ENCODE measurements around the gene MAPK11. TPM values are rescaled to one million over a fixed set of nuclear protein-coding genes. Genes with fewer than 3 reads are reported as not detected.

MAPK11 gene
- polyA plus RNA-seq, 3 donors: 6.7 to 10.1 (median 8.9) TPM

- no peak for DNase-seq (ENCODE audit: extremely low read depth in 1 of 11, low read depth in 9 of 11, low spot score in 4 of 11)
These were observed 24.7 kb downstream of the MAPK11 start for GRCh38 chr22:50245214-50246072.

- DNase-seq (ENCODE audit: extremely low read depth in 1 of 11, low read depth in 9 of 11, low spot score in 4 of 11): peak; percentile 80 to 94 (median 91)
These were observed 25.6 kb downstream of the MAPK11 start, which contains the start of gene TUBGCP6 for GRCh38 chr22:50244420-50245213. Gene TUBGCP6, minus strand, starts transcription at chr22:50245023. Its CDS starts 564 bp downstream, at chr22:50244459.

- DNase-seq (ENCODE audit: extremely low read depth in 1 of 11, low read depth in 9 of 11, low spot score in 4 of 11): no peak
These were observed 26.3 kb downstream of the MAPK11 start for GRCh38 chr22:50243685-50244419.

- no peak for DNase-seq (ENCODE audit: extremely low read depth in 1 of 11, low read depth in 9 of 11, low spot score in 4 of 11)
These were observed 27.7 kb downstream of the MAPK11 start for GRCh38 chr22:50242406-50242949.

- no peak for DNase-seq (ENCODE audit: extremely low read depth in 1 of 11, low read depth in 9 of 11, low spot score in 4 of 11)
These were observed 31.4 kb downstream of the MAPK11 start for GRCh38 chr22:50238755-50239154.

- DNase-seq (ENCODE audit: extremely low read depth in 1 of 11, low read depth in 9 of 11, low spot score in 4 of 11): no peak
These were observed 33.3 kb downstream of the MAPK11 start for GRCh38 chr22:50236731-50237409.

- DNase-seq (ENCODE audit: extremely low read depth in 1 of 11, low read depth in 9 of 11, low spot score in 4 of 11): no peak
These were observed 37.0 kb downstream of the MAPK11 start for GRCh38 chr22:50233223-50233622.

- DNase-seq (ENCODE audit: extremely low read depth in 1 of 11, low read depth in 9 of 11, low spot score in 4 of 11): no peak
These were observed 37.6 kb downstream of the MAPK11 start for GRCh38 chr22:50232481-50233151.

- no peak for DNase-seq (ENCODE audit: extremely low read depth in 1 of 11, low read depth in 9 of 11, low spot score in 4 of 11)
These were observed 40.8 kb downstream of the MAPK11 start for GRCh38 chr22:50229370-50229769.

- no peak for DNase-seq (ENCODE audit: extremely low read depth in 1 of 11, low read depth in 9 of 11, low spot score in 4 of 11)
These were observed 41.8 kb downstream of the MAPK11 start for GRCh38 chr22:50228366-50228765.

- no peak for DNase-seq (ENCODE audit: extremely low read depth in 1 of 11, low read depth in 9 of 11, low spot score in 4 of 11)
These were observed 42.5 kb downstream of the MAPK11 start for GRCh38 chr22:50227579-50228215.

- no peak for DNase-seq (ENCODE audit: extremely low read depth in 1 of 11, low read depth in 9 of 11, low spot score in 4 of 11)
These were observed 43.4 kb downstream of the MAPK11 start for GRCh38 chr22:50226875-50227165.

GRCh38 chr22:50226063-50226874, 43.9 kb downstream of the MAPK11 start:
- DNase-seq (ENCODE audit: extremely low read depth in 1 of 11, low read depth in 9 of 11, low spot score in 4 of 11): no peak

- no peak for DNase-seq (ENCODE audit: extremely low read depth in 1 of 11, low read depth in 9 of 11, low spot score in 4 of 11)
These were observed 44.8 kb downstream of the MAPK11 start for GRCh38 chr22:50225200-50225969.

GRCh38 chr22:50224071-50224470, 46.1 kb downstream of the MAPK11 start:
- no peak for DNase-seq (ENCODE audit: extremely low read depth in 1 of 11, low read depth in 9 of 11, low spot score in 4 of 11)

- no peak for DNase-seq (ENCODE audit: extremely low read depth in 1 of 11, low read depth in 9 of 11, low spot score in 4 of 11)
These were observed 47.7 kb downstream of the MAPK11 start for GRCh38 chr22:50222508-50222907.

Data from renal cortex interstitium (tissue), 11 donors.